Mucosa of descending colon (tissue), 3 donors: ENCODE measurements around the gene CHST11. TPM values are rescaled to one million over a fixed set of nuclear protein-coding genes. Genes with fewer than 3 reads are reported as not detected.

ENCODE experiments used
- ATAC-seq: fragments of 200-7000 bp; cut with Tn5 transposase; one replicate; pipeline ENCODE4 v1.9.1; 2020; ENCODE audit warnings: mild to moderate bottlenecking, moderate library complexity
- DNase-seq, 3 donors: peaks; one replicate each; pipeline ENCODE4 v3.0.0-alpha.2; 2020
- H3K36me3 ChIP-seq: fragments of 200-600 bp; one replicate; pipeline ENCODE4 v1.8.0; 2021; ENCODE audit warnings: low read depth, mild to moderate bottlenecking
- H3K4me1 ChIP-seq: fragments of 200-600 bp; one replicate; pipeline ENCODE4 v1.8.0; 2021; ENCODE audit warnings: low read depth, mild to moderate bottlenecking
- H3K4me3 ChIP-seq: fragments of 200-600 bp; one replicate; pipeline ENCODE4 v1.8.0; 2021; ENCODE audit warnings: mild to moderate bottlenecking
- H3K9me3 ChIP-seq: fragments of 200-600 bp; one replicate; pipeline ENCODE4 v1.8.0; 2021; ENCODE audit warnings: mild to moderate bottlenecking
- CTCF ChIP-seq: fragments of 200-600 bp; IDR thresholded peaks from one replicate; pipeline ENCODE4 v1.8.0; 2022; ENCODE audit warnings: antibody characterized with exemption, mild to moderate bottlenecking
- intact Hi-C, 2 donors: fragments of 100-400 bp; cut with DNase I in 1 of 2; cut with micrococcal nuclease in 1 of 2; formaldehyde crosslinking; loops; one replicate each; pipeline versions ENCODE4 v1.11.0 to v1.11.1; 2022; cut with DNase I, micrococcal nuclease
- total RNA-seq, 3 donors: library from RNA; stranded (reverse); fragmentation: NEBNext Ultra II Directional in 2 of 3; extraction: Animal tissue kit (Norgen Biotek cat#: 25700) in 2 of 3; gene quantifications; one replicate each; pipeline versions ENCODE4 v1.2.1 to v1.2.4, GENCODE V29; 2021 to 2023
- donor health status: DM: no; HTN: no; CAD: no; lungs with moderate emphysema.
- donor health status: DM: no; HTN: no; CAD: no.
- donor health status: DM: no; HTN: yes; CAD: no.

Gene CHST11
- total RNA-seq, 3 donors from 2014 or later, result 3.3 to 15.2 (median 6.6) TPM

DNA sequence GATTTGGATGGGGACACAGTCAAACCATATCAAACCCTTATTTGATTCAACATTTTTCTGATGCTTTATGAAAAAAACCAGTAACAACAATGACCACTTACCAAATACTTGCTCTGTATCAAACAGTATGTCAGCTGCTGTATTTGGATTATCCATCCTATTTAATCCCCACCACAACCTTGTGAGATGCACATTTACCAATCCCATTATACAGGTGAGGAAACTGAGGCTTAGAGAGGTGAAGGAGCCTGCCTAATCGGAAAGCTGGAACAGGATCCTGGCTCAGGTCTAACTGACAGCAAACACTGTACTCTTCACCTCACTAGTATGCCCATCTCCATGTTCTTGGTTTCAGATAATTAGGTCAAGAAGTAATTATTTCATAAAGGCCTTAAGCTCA is 13.8 kb downstream of the CHST11 start:
- intact Hi-C loops, result no loop called here
- no peaks in the 10 kb centered on the region for H3K9me3 ChIP-seq
- no peak for TF ChIP-seq CTCF
- H3K4me3 ChIP-seq, result no peak overlapping the region
- H3K4me1 ChIP-seq, result no peaks in the 10 kb centered on the region
- DNase-seq (no peak), ATAC-seq (no peak)
- H3K36me3 ChIP-seq, result no peaks in the 10 kb centered on the region

- ATAC-seq (no peak), DNase-seq (no peak)
- Histone ChIP-seq H3K4me3 (no peak overlapping the region), H3K4me1 (no peaks in the 10 kb centered on the region), H3K36me3 (no peaks in the 10 kb centered on the region), H3K9me3 (no peaks in the 10 kb centered on the region)
- intact Hi-C loops, result no loop called here
- no peak for TF ChIP-seq CTCF
Measured at GRCh38 chr12:104471336-104471735, 14.6 kb downstream of the CHST11 start.

DNA sequence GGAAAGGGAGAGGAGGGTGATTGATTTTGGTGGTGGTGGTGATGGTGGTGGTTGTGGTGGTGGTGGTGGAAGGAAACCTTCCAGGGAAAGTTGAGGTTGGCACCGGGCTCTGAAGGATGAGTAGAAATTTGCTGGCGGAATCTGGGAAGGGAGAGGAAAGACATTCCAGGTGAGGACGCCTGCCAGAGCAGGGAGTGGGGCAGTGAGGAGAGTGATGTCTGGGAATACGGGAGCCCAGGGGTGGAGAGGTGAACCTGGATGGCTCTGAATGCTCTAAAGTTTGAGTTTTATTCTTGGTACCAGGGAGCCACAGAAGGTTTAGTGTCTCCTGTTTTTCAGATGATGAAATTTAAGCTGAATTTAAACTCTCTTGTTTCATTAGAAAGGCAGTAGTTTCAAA is 16.0 kb downstream of the CHST11 start:
- no peaks in the 10 kb centered on the region for H3K36me3 ChIP-seq
- H3K4me1 ChIP-seq, result no peaks in the 10 kb centered on the region
- TF ChIP-seq CTCF, result no peak
- no peak for DNase-seq
- H3K4me3 ChIP-seq, result no peak overlapping the region
- no peak for ATAC-seq
- intact Hi-C loops, result no loop called here
- H3K9me3 ChIP-seq, result no peaks in the 10 kb centered on the region

DNA sequence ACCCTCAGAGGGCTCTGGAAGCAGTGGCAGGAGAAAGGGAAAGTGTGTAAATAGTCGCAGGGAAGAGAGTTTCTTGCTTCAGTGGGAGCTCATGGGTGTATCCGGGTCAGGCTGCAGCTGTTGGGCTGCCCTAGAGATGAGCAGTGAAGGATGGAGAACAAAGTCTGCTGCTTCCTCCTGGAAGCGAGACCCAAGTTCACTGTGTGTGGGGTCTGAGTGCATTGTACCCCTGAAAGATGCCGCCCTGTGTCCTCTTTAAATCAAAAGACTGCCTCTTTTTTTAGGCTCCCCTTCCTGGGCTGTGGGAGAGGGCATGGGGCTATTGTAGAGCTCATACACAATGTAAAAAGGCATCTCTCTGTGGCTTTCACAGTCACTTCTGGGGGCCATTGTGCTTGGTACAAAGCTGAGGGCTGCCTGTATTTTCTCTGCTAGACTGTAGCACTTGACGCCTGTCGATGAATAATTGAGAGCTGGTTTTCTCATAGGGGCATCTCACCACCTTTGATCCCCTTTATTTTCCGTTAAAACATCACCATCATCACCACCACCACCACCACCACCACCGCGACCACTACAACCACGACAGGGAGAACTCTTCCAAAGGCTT is 16.7 kb downstream of the CHST11 start:
- DNase-seq (no peak), ATAC-seq (peak; percentile 70)
- intact Hi-C loops, result no loop called here
- TF ChIP-seq CTCF, result no peak
- no peaks in the 10 kb centered on the region for H3K9me3 ChIP-seq
- no peaks in the 10 kb centered on the region for H3K4me1 ChIP-seq
- no peak overlapping the region for H3K4me3 ChIP-seq
- no peaks in the 10 kb centered on the region for H3K36me3 ChIP-seq

DNA sequence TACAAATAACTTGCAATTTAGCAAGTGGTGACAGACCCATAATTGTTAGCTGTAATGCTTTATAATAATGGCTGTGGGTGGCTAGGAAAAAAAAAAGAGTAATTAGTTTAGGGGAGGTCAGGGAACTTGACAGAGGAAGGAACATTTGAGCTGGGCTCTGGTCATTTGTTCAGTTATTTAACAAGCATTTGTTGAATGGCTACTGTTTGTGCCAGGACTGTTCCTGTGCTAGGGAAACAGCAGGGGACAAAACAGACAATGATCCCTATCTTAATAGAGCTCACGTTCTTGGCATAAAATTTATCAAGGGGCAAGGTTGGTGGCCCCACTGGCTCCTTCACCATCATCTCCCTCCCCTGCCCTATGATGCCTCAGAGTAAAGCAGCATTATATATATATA is 18.5 kb downstream of the CHST11 start:
- peaks cover 3% of the 10 kb centered on the region for H3K4me1 ChIP-seq
- no peak overlapping the region for H3K4me3 ChIP-seq
- DNase-seq, result no peak
- no peak for TF ChIP-seq CTCF
- no peaks in the 10 kb centered on the region for H3K36me3 ChIP-seq
- ATAC-seq, result no peak
- H3K9me3 ChIP-seq, result no peaks in the 10 kb centered on the region
- intact Hi-C loops, result no loop called here
